Measurements from ENCODE around the gene SRRM3. TPM values are rescaled to one million over a fixed set of nuclear protein-coding genes. Genes with fewer than 3 reads are reported as not detected.

SRRM3 gene
- total RNA-seq, 1 donor from 2014 or later, result 2.2 TPM

DNA sequence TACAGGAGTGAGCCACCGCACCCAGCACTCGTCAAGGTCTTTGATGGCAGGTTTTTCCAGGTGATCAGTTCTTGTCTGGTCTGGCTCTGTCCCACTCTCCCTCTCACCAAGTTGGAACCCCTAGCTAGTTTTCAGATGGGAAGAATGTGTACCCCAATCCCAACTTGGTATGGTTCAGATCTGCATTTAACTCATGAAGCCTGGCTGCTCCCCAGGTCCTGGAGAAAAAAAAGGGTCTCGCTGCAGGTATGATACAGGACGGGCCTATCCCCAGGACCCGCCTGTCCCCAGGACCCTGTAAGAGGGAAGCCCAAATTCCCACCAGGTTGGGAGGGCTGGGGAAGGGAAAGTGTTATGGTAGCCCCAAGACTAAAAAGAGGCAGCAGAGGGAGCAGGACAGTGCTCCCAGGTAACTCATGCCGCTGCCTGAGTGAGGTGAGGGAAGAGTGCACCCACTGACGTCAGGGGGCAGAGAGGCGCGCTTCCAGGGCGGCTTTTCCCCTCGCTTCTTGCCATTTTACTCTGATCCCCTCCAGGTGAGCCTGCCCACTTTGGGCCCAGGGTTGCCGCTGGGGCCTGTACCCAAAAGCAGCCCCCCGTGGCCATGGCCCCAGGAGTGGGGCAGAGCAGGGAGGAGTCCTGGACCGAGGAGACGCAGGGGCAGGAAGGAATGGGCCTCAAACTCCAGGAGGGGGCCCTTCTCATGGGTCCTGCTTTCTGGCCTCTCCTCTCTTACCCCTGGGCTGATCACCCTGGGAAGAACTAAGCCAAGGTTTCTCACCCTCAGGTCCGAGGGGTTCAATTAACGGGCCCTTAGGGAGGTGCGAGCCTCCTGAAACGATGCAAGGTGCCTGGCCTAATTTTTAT, 36.4 kb upstream of the SRRM3 start:
- DNase-seq (ENCODE audit: low spot score), result no peak
- no peaks in the 10 kb centered on the region for H3K79me2 ChIP-seq (ENCODE audit: low read depth)
- H3K36me3 ChIP-seq, result no peaks in the 10 kb centered on the region
- peaks cover 13% of the 10 kb centered on the region for H3K4me1 ChIP-seq
- no peak overlapping the region for H3K27ac ChIP-seq
- Mint-ChIP-seq H3K36me3 (no peaks in the 10 kb centered on the region), H3K4me1 (peaks cover 24% of the 10 kb centered on the region), H3K4me3 (no peak overlapping the region), H3K9me3 (no peaks in the 10 kb centered on the region), H3K27me3 (ENCODE audit: insufficient read depth, low read depth) (peaks cover 9% of the 10 kb centered on the region), H3K27ac (no peak overlapping the region)
- H4K20me1 ChIP-seq (ENCODE audit: low read depth), result no peaks in the 10 kb centered on the region
- peaks cover 19% of the 10 kb centered on the region for H3F3A ChIP-seq (ENCODE audit: low read depth)
- no peak overlapping the region for H3K9ac ChIP-seq
- no peak for TF ChIP-seq EZH2 (IDR thresholded peaks at IDR 0.05)
- no peak for TF ChIP-seq EZH2phosphoT487 (IDR thresholded peaks at IDR 0.05)
- TF ChIP-seq, protein P1, sequence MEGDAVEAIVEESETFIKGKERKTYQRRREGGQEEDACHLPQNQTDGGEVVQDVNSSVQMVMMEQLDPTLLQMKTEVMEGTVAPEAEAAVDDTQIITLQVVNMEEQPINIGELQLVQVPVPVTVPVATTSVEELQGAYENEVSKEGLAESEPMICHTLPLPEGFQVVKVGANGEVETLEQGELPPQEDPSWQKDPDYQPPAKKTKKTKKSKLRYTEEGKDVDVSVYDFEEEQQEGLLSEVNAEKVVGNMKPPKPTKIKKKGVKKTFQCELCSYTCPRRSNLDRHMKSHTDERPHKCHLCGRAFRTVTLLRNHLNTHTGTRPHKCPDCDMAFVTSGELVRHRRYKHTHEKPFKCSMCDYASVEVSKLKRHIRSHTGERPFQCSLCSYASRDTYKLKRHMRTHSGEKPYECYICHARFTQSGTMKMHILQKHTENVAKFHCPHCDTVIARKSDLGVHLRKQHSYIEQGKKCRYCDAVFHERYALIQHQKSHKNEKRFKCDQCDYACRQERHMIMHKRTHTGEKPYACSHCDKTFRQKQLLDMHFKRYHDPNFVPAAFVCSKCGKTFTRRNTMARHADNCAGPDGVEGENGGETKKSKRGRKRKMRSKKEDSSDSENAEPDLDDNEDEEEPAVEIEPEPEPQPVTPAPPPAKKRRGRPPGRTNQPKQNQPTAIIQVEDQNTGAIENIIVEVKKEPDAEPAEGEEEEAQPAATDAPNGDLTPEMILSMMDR (IDR thresholded peaks at IDR 0.05), result no peak
- H3K27me3 ChIP-seq, result no peaks in the 10 kb centered on the region
- no peaks in the 10 kb centered on the region for H3K9me3 ChIP-seq (ENCODE audit: low read depth)
- H2AFZ ChIP-seq (replicated peaks), result no peak overlapping the region
- H3K4me2 ChIP-seq, result no peak overlapping the region
- no peak overlapping the region for H3K4me3 ChIP-seq

DNA sequence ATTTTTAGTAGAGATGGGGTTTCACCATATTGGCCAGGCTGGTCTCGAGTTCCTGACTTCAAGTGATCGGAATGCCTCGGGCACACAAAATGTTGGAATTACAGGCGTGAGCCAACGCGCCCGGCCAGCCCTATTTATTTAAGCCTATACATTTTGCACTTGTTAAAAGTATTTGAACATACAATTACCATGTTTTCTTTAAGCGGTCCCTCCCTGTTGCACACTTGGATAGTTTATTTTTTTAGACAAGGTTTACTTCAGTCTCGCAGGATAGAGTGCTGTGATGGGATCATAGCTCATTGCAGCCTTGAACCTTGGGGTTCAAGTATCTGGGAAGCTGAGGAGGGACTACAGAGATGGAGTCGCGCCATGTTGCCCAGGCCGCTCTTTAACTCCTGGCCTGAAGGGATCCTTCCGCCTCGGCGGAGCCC, 35.7 kb upstream of the SRRM3 start:
- H3K4me2 ChIP-seq, result peak overlapping the region; percentile 23
- no peak for TF ChIP-seq EZH2phosphoT487 (IDR thresholded peaks at IDR 0.05)
- TF ChIP-seq, protein P1 (IDR thresholded peaks at IDR 0.05), result no peak
- TF ChIP-seq EZH2 (IDR thresholded peaks at IDR 0.05), result no peak
- H3K27me3 Mint-ChIP-seq (ENCODE audit: insufficient read depth, low read depth), result peaks cover 9% of the 10 kb centered on the region
- H3K4me3 Mint-ChIP-seq, result peak overlapping the region; percentile 85
- DNase-seq (ENCODE audit: low spot score), result no peak
- peak overlapping the region; percentile 81 for H2AFZ ChIP-seq (replicated peaks)
- H3F3A ChIP-seq (ENCODE audit: low read depth), result peaks cover 19% of the 10 kb centered on the region
- peak overlapping the region; percentile 78 for H3K27ac Mint-ChIP-seq
- no peak overlapping the region for H3K9ac ChIP-seq
- no peaks in the 10 kb centered on the region for H3K79me2 ChIP-seq (ENCODE audit: low read depth)
- no peak overlapping the region for H3K4me3 ChIP-seq
- H3K27ac ChIP-seq, result no peak overlapping the region
- H3K9me3 Mint-ChIP-seq, result no peaks in the 10 kb centered on the region
- H3K4me1 Mint-ChIP-seq, result peaks cover 24% of the 10 kb centered on the region
- no peaks in the 10 kb centered on the region for H3K9me3 ChIP-seq (ENCODE audit: low read depth)
- H4K20me1 ChIP-seq (ENCODE audit: low read depth), result no peaks in the 10 kb centered on the region
- no peaks in the 10 kb centered on the region for H3K36me3 ChIP-seq
- H3K4me1 ChIP-seq, result peaks cover 13% of the 10 kb centered on the region
- H3K27me3 ChIP-seq, result no peaks in the 10 kb centered on the region
- H3K36me3 Mint-ChIP-seq, result no peaks in the 10 kb centered on the region

DNA sequence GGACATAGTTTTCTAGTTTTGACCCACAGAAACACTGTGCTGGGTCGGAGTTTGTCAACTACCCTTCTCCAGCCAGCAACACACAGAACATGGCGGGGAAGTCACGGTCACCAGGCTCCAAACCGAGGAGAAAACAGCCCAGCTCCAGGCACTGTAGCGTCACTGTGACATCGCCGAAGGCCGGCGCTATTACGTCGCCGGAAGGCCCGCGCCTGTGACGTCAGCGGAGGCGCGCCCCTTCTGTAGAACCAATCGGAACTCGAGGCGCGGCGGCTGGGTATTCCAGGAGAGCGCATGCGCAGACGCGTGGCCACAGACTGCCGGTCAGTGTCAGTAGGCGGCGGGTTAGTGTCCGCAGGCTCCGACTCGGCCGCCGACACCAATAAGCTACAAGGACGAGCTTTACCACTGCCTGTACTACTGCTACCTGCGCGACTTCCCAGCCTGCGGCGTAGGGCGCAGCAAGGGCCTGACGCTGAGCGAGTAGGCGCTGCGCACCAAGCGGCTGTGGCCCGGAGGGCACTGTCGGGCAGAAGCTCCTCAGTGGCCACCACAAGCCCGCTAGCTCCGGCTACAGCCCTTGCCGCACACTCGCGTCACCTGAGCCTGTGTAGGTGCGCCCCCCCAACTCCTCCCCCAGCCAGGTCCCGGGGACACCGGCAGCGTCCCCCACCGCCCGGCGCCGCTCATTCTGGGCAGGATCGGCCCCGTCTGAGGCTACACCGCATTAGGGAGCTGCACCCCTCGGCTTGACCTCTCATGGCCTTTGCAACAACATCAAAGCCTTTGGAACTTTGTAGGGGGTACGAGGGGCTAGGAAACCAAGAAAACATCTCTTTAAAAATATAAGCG, 35.1 kb upstream of the SRRM3 start:
- H3K4me3 ChIP-seq, result peak overlapping the region; percentile 68
- peaks cover 19% of the 10 kb centered on the region for H3F3A ChIP-seq (ENCODE audit: low read depth)
- peak overlapping the region; percentile 78 for H3K27ac Mint-ChIP-seq
- H3K4me2 ChIP-seq, result peak overlapping the region; percentile 87
- peaks cover 13% of the 10 kb centered on the region for H3K4me1 ChIP-seq
- peak overlapping the region; percentile 57 for H3K9ac ChIP-seq
- DNase-seq (ENCODE audit: low spot score), result peak; percentile 99
- peaks cover 24% of the 10 kb centered on the region for H3K4me1 Mint-ChIP-seq
- H2AFZ ChIP-seq (replicated peaks), result peak overlapping the region; percentile 81
- H3K9me3 ChIP-seq (ENCODE audit: low read depth), result no peaks in the 10 kb centered on the region
- no peaks in the 10 kb centered on the region for H4K20me1 ChIP-seq (ENCODE audit: low read depth)
- H3K36me3 ChIP-seq, result no peaks in the 10 kb centered on the region
- H3K27me3 ChIP-seq, result no peaks in the 10 kb centered on the region
- H3K9me3 Mint-ChIP-seq, result no peaks in the 10 kb centered on the region
- no peak for TF ChIP-seq EZH2phosphoT487 (IDR thresholded peaks at IDR 0.05)
- TF ChIP-seq, protein P1 (IDR thresholded peaks at IDR 0.05), result peak; percentile 21
- peaks cover 9% of the 10 kb centered on the region for H3K27me3 Mint-ChIP-seq (ENCODE audit: insufficient read depth, low read depth)
- no peaks in the 10 kb centered on the region for H3K79me2 ChIP-seq (ENCODE audit: low read depth)
- peak overlapping the region; percentile 57 for H3K27ac ChIP-seq
- H3K36me3 Mint-ChIP-seq, result no peaks in the 10 kb centered on the region
- peak overlapping the region; percentile 85 for H3K4me3 Mint-ChIP-seq
